Chondrocyte (in vitro differentiated cells): ENCODE data around the gene SNW1. TPM values are rescaled to one million over a fixed set of nuclear protein-coding genes. Genes with fewer than 3 reads are reported as not detected.
"Not testable (repeated sequence)": the region's sequence is repeated elsewhere in the genome, so short reads cannot be mapped to it uniquely, and the experiment has no call there.

Source experiments
- DNase-seq: peaks from one replicate; pipeline ENCODE4 v3.0.0; 2021; ENCODE audit warnings: mixed read lengths, low spot score
- H3K27ac Mint-ChIP-seq: one replicate; pipeline ENCODE4 v1.8.0; 2021; ENCODE audit warnings: mild to moderate bottlenecking, moderate library complexity, mixed read lengths; ENCODE audit not compliant: unreplicated experiment
- H3K27me3 Mint-ChIP-seq: 2 replicates; pipeline ENCODE4 v1.8.0; 2021; ENCODE audit warnings: low read depth, mixed read lengths
- H3K36me3 Mint-ChIP-seq: 2 replicates; pipeline ENCODE4 v1.8.0; 2021; ENCODE audit warnings: low read depth, mixed read lengths
- H3K4me1 Mint-ChIP-seq: 2 replicates; pipeline ENCODE4 v1.8.0; 2021; ENCODE audit warnings: low read depth, mild to moderate bottlenecking, mixed read lengths
- H3K4me3 Mint-ChIP-seq: one replicate; pipeline ENCODE4 v1.8.0; 2021; ENCODE audit warnings: mild to moderate bottlenecking, moderate library complexity, mixed read lengths; ENCODE audit not compliant: unreplicated experiment
- H3K9me3 Mint-ChIP-seq: 2 replicates; pipeline ENCODE4 v1.8.0; 2021; ENCODE audit warnings: low read depth, mixed read lengths
- total RNA-seq: library from RNA; stranded (reverse); gene quantifications from 3 replicates; pipeline ENCODE4 v1.2.1, GENCODE V29; 2021
- TF ChIP-seq, protein P1 (sequence below): fragments of 200-600 bp; sonication (generic); IDR thresholded peaks from 2 replicates; pipeline ENCODE4 v1.5.0; 2021; ENCODE audit warnings: antibody characterized with exemption, mild to moderate bottlenecking, moderate library complexity

The SNW1 gene
- total RNA-seq, 1 donor from 2014 or later, result 61.7 TPM

DNA sequence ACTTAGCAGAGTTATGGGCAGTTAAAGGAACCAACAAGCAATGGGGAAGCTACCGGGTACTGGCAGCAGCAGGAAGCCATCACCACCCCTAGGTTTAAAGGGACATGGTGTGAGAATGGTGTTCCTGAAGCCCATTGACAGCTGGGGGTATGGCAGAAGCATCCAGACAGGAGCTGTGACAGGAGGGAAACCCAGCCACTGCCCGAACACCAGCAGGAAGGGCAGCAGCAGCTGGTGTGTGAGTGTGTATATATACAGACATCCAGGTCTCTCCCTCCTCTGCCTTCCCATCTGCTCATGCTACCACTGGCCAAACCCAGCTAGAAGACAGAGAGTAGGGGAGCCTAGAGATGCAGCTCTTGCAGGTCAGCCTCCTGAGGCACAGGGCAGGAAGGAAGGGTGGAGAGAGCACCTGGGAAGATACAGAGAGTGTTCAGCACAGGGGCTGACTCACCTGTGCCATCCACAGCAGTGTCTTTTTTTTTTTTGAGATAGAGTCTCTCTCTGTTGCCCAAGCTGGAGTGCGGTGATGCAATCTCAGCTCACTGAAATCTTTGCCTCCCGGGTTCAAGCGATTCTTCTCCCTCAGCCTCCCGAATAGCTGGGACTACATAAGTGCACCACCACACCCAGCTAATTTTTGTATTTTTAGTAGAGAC, 29.7 kb upstream of the SNW1 start:
- Mint-ChIP-seq H3K27me3 (peaks cover 16% of the 10 kb centered on the region), H3K27ac (no peak overlapping the region), H3K4me1 (peaks cover 3% of the 10 kb centered on the region), H3K4me3 (no peak overlapping the region), H3K36me3 (no peaks in the 10 kb centered on the region), H3K9me3 (no peaks in the 10 kb centered on the region)
- TF ChIP-seq, protein P1, sequence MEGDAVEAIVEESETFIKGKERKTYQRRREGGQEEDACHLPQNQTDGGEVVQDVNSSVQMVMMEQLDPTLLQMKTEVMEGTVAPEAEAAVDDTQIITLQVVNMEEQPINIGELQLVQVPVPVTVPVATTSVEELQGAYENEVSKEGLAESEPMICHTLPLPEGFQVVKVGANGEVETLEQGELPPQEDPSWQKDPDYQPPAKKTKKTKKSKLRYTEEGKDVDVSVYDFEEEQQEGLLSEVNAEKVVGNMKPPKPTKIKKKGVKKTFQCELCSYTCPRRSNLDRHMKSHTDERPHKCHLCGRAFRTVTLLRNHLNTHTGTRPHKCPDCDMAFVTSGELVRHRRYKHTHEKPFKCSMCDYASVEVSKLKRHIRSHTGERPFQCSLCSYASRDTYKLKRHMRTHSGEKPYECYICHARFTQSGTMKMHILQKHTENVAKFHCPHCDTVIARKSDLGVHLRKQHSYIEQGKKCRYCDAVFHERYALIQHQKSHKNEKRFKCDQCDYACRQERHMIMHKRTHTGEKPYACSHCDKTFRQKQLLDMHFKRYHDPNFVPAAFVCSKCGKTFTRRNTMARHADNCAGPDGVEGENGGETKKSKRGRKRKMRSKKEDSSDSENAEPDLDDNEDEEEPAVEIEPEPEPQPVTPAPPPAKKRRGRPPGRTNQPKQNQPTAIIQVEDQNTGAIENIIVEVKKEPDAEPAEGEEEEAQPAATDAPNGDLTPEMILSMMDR, result no peak
- DNase-seq, result no peak

DNA sequence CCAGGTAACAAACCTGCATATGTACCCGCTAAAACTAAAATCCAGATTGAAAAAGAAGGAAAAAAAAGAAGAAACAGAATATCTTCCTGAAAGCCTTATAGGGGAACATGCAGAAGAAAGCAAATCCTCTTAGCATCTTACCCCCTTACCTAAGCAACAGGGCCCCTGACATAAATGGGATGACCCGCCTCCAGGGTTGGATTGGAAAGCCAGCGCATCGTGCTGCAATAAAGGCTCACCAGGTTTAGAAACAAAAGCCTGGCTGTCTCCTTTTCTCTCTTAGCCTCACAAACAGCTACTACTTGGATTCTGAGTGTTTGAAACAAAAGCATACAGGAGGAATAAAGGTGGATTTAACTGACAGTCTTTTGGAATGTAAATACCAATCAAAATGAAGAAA, 25.2 kb upstream of the SNW1 start:
- no peaks in the 10 kb centered on the region for H3K36me3 Mint-ChIP-seq
- H3K4me3 Mint-ChIP-seq, result no peak overlapping the region
- no peak overlapping the region for H3K27ac Mint-ChIP-seq
- no peaks in the 10 kb centered on the region for H3K4me1 Mint-ChIP-seq
- peaks cover 12% of the 10 kb centered on the region for H3K27me3 Mint-ChIP-seq
- H3K9me3 Mint-ChIP-seq, result no peaks in the 10 kb centered on the region
- TF ChIP-seq, protein P1, result no peak
- DNase-seq, result no peak

DNA sequence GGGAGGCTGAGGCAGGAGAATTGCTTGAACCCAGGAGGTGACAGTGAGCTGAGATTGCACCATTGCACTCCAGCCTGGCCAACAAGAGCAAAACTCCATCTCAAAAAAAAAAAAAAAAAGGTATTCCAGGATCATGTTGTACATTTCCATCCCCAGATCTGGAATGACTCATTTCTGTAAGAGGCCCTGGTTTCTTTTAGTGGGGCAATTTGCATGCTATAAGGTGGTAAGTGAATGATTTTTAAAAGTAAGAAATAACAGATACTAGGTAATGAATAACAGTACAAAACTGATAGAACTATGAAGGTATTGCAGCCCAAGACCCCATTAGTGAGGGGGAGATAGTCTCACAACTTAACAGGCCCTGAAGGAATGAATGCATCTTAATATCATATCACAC, 21.2 kb upstream of the SNW1 start:
- Mint-ChIP-seq H3K27me3 (peaks cover 2% of the 10 kb centered on the region), H3K9me3 (no peaks in the 10 kb centered on the region)
- no peak for DNase-seq

DNA sequence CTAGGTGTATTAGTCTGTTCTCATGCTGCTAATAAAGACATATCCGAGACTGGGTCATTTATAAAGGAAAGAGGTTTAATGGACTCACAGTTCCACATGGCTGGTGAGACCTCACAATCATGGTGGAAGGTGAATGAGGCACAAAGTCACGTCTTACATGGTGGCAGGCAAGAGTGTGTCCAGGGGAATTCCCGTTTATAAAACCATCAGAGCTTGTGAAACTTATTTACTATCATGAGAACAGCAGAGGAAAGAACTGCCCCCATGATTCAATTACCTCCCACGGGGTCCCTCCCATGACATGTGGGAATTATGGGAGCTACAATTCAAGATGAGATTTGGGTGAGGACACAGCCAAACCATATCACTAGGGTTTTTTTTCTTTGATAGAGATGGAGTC, 13.0 kb upstream of the SNW1 start:
- H3K4me3 Mint-ChIP-seq, H3K27me3 Mint-ChIP-seq, H3K9me3 Mint-ChIP-seq, DNase-seq, H3K4me1 Mint-ChIP-seq, H3K36me3 Mint-ChIP-seq, H3K27ac Mint-ChIP-seq: not testable (repeated sequence)

More for the DNA sequence above, 21.2 kb upstream of the SNW1 start:
- Mint-ChIP-seq H3K4me1 (no peaks in the 10 kb centered on the region), H3K27ac (no peak overlapping the region), H3K36me3 (no peaks in the 10 kb centered on the region), H3K4me3 (no peak overlapping the region)
- TF ChIP-seq, protein P1, result no peak

- H3K36me3 Mint-ChIP-seq, H3K27me3 Mint-ChIP-seq, H3K4me3 Mint-ChIP-seq, DNase-seq, H3K9me3 Mint-ChIP-seq, H3K4me1 Mint-ChIP-seq, H3K27ac Mint-ChIP-seq: not testable (repeated sequence)
These were observed 7.6 kb upstream of the SNW1 start for GRCh38 chr14:77768442-77769069.

DNA sequence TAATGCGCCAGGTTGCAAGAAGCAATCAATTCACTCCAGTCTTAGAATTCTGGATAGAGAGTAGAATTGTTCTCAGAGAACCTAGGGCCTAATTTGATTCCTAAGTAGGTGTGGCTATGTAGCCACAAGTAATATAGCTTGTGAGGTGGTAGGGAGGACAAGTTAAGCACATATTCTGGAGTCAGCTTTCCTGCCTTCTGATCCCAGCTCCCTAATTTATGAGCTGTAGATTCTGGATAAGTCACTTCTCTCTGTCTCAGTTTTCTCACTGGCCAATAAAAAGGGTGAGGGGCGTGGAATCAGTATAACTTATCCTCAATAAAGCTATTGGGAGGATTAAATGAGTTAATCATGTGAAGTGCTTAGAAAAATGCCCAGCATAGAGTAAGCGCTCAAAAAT, 3.0 kb upstream of the SNW1 start:
- TF ChIP-seq, protein P1, result no peak
- no peak overlapping the region for H3K27ac Mint-ChIP-seq

More for the DNA sequence above, 3.0 kb upstream of the SNW1 start:
- Mint-ChIP-seq H3K36me3 (peaks cover 2% of the 10 kb centered on the region), H3K9me3 (no peaks in the 10 kb centered on the region), H3K4me3 (no peak overlapping the region), H3K4me1 (peaks cover 20% of the 10 kb centered on the region), H3K27me3 (no peaks in the 10 kb centered on the region)
- DNase-seq, result no peak
